Lower leg skin (tissue), 4 donors: ENCODE measurements around the gene PAIP1. TPM values are rescaled to one million over a fixed set of nuclear protein-coding genes. Genes with fewer than 3 reads are reported as not detected.
"Not testable (repeated sequence)": the region's sequence is repeated elsewhere in the genome, so short reads cannot be mapped to it uniquely, and the experiment has no call there.

ENCODE experiments used
- DNase-seq, 2 donors: peaks; one replicate each; pipeline ENCODE4 v3.0.0-alpha.2; 2019; ENCODE audit warnings: low spot score in 2 of 2
- H3K4me3 ChIP-seq: fragments of 200-600 bp; sonication (generic); 2 replicates; pipeline ENCODE4 v1.5.1; 2017; ENCODE audit warnings: mild to moderate bottlenecking, low read depth; ENCODE audit not compliant: poor library complexity, severe bottlenecking
- POLR2A ChIP-seq, 2 donors: fragments of 450-650 bp; IDR thresholded peaks; one replicate each; pipeline ENCODE4 v1.6.1; 2016 to 2017; ENCODE audit warnings: antibody characterized with exemption in 2 of 2, mild to moderate bottlenecking in 1 of 2, moderate library complexity in 1 of 2
- WGBS, 2 donors: methylation state at CpG; one replicate each; pipeline ENCODE4 v1.1.5; 2018; 5-methylcytosine and 5-hydroxymethylcytosine counted together
- intact Hi-C: fragments of 100-400 bp; cut with DNase I; formaldehyde crosslinking; loops from one replicate; pipeline ENCODE4 v1.15.0; 2023; ENCODE audit warnings: low total_unique reads
- total RNA-seq, 4 donors: library from RNA; depleted of rRNA; stranded (reverse); fragments of >200 nt; gene quantifications; one replicate each; pipeline ENCODE4 v1.1.0, GENCODE V29; 2016
- TF ChIP-seq, protein P1 (sequence below), 3 donors: fragments of 450-650 bp; IDR thresholded peaks; one replicate each; pipeline ENCODE4 v1.5.1; 2016; ENCODE audit warnings: antibody characterized with exemption in 3 of 3, mild to moderate bottlenecking in 3 of 3, moderate library complexity in 2 of 3

Gene PAIP1
- total RNA-seq, 4 donors from 2014 or later, result 40.5 to 65.4 (median 50.5) TPM

DNA sequence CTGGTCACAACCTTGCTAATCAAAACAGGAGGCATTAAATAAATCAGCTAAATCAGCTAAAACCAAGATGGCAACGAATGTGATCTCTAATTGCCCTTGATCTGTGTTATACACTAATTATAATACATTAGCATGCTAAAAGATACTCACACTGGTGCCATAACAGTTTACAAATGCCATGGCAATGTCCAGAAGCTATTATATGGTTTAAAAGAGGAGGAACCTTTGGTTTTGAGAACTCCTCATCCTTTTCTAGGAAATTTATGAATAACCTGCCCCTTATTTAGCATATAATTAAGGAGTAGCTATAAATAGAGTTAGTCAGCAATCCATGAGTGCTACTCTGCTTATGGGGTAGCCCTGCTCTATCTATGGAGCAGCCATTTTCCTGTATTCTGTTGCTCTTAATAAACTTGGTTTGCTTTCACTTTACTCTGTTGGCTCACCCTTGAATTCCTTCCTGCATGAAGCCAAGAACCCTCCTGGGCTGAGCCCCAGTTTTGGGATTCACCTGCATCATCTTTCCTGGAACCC lies 27.4 kb upstream of the PAIP1 start:
- DNase-seq, result no peak
- no peak overlapping the region for H3K4me3 ChIP-seq
- intact Hi-C loops, result no loop called here
- TF ChIP-seq, protein P1, sequence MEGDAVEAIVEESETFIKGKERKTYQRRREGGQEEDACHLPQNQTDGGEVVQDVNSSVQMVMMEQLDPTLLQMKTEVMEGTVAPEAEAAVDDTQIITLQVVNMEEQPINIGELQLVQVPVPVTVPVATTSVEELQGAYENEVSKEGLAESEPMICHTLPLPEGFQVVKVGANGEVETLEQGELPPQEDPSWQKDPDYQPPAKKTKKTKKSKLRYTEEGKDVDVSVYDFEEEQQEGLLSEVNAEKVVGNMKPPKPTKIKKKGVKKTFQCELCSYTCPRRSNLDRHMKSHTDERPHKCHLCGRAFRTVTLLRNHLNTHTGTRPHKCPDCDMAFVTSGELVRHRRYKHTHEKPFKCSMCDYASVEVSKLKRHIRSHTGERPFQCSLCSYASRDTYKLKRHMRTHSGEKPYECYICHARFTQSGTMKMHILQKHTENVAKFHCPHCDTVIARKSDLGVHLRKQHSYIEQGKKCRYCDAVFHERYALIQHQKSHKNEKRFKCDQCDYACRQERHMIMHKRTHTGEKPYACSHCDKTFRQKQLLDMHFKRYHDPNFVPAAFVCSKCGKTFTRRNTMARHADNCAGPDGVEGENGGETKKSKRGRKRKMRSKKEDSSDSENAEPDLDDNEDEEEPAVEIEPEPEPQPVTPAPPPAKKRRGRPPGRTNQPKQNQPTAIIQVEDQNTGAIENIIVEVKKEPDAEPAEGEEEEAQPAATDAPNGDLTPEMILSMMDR (IDR thresholded peaks at IDR 0.05), result no peak
- no peak for TF ChIP-seq POLR2A (IDR thresholded peaks at IDR 0.05)
- 77 to 85% methylated on average over 1 of the region's 1 CpG for WGBS, 2 donors

DNA sequence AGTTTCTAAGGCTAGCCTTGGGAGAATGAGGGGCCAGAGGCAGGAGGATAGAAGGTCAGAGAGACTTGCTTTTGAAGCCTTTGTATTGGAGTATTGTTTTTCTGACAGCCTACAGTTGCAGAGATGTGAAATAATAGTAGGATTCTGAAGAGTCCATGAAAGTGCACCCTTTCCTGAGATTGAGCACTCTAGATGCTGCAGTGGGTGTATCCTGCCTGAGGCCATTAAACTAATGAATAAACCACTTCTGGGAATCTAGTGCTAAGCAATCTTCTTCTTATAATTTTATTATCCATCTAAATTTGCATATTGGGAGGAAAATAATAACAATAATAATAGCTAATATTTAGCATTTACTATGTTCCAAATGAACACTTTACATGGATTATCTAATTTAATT lies 26.8 kb upstream of the PAIP1 start:
- no peak for DNase-seq
- intact Hi-C loops, result no loop called here
- no peak for TF ChIP-seq POLR2A (IDR thresholded peaks at IDR 0.05)
- TF ChIP-seq, protein P1 (IDR thresholded peaks at IDR 0.05), result no peak

DNA sequence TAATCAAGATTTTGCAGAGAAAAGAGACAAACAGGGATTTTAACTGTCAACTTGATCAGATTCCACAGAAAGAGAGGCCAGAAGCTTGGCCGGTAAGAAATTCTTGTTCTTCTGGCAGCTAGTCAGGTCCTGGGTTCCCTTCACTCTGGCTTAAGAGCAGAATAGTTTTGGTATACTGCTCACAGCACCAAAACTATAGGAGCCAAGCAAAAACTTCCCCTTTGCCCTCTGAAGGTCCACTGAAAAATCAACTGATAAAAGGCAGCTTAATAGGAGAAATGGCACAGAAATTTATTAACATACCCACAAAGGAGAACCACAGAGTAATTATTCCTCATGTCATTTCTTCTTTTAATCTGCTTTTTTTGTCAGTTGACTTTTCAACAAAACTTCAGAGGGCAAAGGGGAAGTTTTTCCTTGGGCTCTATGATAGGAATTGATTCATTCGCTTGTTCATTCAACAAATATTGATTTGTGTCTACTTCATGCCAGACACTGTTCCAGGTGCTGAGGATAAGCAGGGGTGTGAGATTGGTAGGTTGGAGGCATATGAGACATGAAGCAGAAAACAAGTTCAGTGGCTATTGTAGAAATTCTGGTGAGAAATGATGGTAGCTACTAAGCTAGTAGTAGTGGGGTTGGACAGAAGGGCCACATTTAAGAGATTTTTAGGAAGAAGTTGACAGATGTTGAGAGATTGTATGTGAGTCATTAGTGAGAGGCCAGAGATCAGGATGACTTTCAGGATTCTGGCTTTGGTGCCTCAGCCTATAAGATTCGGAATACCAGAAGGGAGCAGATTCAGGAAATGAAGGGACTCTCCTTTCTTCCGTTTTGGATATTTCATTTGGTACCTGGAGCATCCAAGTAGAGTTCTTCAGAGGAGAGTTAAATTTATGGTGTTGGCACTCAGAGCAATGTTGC lies 25.5 kb upstream of the PAIP1 start:
- 82 to 88% methylated on average over 4 of the region's 4 CpGs for WGBS, 2 donors
- TF ChIP-seq, protein P1 (IDR thresholded peaks at IDR 0.05), result no peak
- no peak for TF ChIP-seq POLR2A (IDR thresholded peaks at IDR 0.05)
- no peak overlapping the region for H3K4me3 ChIP-seq
- intact Hi-C loops, result no loop called here
- no peak for DNase-seq

More for the DNA sequence above, 26.8 kb upstream of the PAIP1 start:
- H3K4me3 ChIP-seq, result no peak overlapping the region

DNA sequence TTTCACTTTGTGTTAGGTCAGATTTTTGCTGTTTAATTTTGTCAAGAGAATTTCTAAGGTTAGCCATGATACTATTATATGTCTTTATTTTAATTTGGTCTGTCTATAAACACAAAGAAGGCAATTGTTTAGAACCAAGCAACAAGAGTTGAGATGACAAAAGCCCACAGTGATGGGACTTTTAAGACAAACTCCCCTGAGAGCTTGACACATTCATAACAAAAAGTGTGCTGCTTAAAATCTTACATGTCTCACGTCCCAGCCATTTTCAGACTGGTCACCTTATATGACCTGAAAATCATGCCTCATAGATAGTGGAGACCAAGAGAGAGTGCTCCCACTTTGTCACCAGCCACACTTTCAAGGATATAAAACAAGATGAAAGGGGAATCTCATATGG lies 24.5 kb upstream of the PAIP1 start:
- intact Hi-C loops, result no loop called here
- 78 to 92% methylated on average over 1 of the region's 1 CpG for WGBS, 2 donors
- H3K4me3 ChIP-seq, result no peak overlapping the region
- DNase-seq, result no peak
- TF ChIP-seq, protein P1 (IDR thresholded peaks at IDR 0.05), result no peak

DNA sequence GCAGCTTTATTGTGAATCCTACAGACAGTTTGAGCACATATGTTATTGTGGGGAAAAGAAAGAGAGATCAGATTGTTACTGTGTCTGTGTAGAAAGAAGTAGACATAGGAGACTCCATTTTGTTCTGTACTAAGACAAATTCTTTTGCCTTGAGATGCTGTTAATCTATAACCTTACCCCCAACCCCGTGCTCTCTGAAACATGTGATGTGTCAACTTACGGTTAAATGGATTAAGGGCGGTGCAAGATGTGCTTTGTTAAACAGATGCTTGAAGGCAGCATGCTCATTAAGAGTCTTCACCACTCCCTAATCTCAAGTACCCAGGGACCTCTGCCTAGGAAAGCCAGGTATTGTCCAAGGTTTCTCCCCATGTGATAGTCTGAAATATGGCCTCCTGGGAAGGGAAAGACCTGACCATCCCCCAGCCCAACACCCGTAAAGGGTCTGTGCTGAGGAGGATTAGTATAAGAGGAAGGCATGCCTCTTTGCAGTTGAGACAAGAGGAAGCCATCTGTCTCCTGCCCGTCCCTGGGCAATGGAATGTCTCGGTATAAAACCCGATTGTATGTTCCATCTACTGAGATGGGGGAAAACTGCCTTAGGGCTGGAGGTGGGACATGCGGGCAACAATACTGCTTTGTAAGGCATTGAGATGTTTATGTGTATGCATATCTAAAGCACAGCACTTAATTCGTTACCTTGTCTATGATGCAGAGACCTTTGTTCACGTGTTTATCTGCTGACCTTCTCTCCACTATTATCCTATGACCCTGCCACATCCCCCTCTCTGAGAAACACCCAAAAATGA lies 23.7 kb upstream of the PAIP1 start:
- H3K4me3 ChIP-seq, DNase-seq, intact Hi-C loops: not testable (repeated sequence)
- WGBS, 2 donors, result 80 to 87% methylated on average over 10 of the region's 10 CpGs

DNA sequence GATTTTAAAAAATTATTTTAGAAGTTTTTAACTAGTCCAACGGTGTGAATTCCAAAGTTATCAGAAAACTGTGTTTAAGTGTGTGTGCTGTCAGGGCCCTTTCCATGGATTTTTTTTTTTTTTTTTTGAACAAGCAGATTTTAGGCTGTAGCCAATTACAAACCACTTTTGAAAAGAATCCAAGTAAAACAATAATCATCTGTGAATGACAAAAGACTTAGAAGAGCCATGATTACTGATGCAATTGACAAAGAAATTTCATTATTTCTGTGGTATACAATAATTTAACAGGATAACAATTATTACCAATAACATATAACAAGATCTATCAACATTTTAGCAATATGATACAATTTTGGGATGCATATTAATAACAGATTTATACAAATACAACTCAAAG lies 16.2 kb upstream of the PAIP1 start:
- TF ChIP-seq, protein P1 (IDR thresholded peaks at IDR 0.05), result no peak
- no peak for TF ChIP-seq POLR2A (IDR thresholded peaks at IDR 0.05)
- intact Hi-C loops, result no loop called here
- H3K4me3 ChIP-seq, result no peak overlapping the region
- no peak for DNase-seq
- WGBS, 2 donors, result 63 to 68% methylated on average over 1 of the region's 1 CpG
